Body of pancreas (tissue), 4 donors: ENCODE results near the gene MED13L. TPM values are rescaled to one million over a fixed set of nuclear protein-coding genes. Genes with fewer than 3 reads are reported as not detected.
A peak's percentile ranks its signal among the peaks of the same experiment; 100 is the strongest.

Experiments used
- ATAC-seq: fragments of 150-250 bp; one replicate; pipeline ENCODE4 v1.9.1; 2016
- DNase-seq, 4 donors: peaks; one replicate each; pipeline ENCODE4 v3.0.0-alpha.2; 2019
- H3K27ac ChIP-seq, 4 donors: fragments of 200-600 bp; sonication (generic); 1 replicate in 3 of 4; 2 replicates in 1 of 4; pipeline versions ENCODE4 v1.5.1 to v1.6.1; 2016 to 2019; ENCODE audit warnings: mild to moderate bottlenecking in 1 of 4, mixed read lengths in 1 of 4, moderate library complexity in 1 of 4
- H3K27me3 ChIP-seq, 2 donors: fragments of 200-600 bp; sonication (generic); one replicate each; pipeline ENCODE4 v1.6.0; 2016; ENCODE audit warnings: mild to moderate bottlenecking in 1 of 2
- H3K36me3 ChIP-seq, 2 donors: fragments of 200-600 bp; sonication (generic); replicated peaks in 1 of 2; 2 replicates each; pipeline ENCODE4 v1.5.1; 2016; ENCODE audit warnings: low read depth in 2 of 2; ENCODE audit not compliant: insufficient read depth in 1 of 2
- H3K4me1 ChIP-seq: fragments of 200-600 bp; sonication (generic); one replicate; pipeline ENCODE4 v1.6.0; 2016
- H3K4me3 ChIP-seq, 2 donors: fragments of 200-600 bp; sonication (generic); 1 replicate in 1 of 2; 2 replicates in 1 of 2; pipeline ENCODE4 v1.5.1; 2016 to 2019
- H3K9me3 ChIP-seq, 3 donors: fragments of 200-600 bp; sonication (generic); 1 replicate in 2 of 3; 2 replicates in 1 of 3; pipeline ENCODE4 v1.5.1; 2016
- POLR2A ChIP-seq, 3 donors: fragments of 450-650 bp; IDR thresholded peaks; one replicate each; pipeline ENCODE4 v1.6.1; 2016; ENCODE audit warnings: antibody characterized with exemption in 3 of 3, mild to moderate bottlenecking in 2 of 3
- WGBS, 2 donors: methylation state at CpG; one replicate each; pipeline ENCODE4 v1.1.5; 2017; 5-methylcytosine and 5-hydroxymethylcytosine counted together
- intact Hi-C: fragments of 100-400 bp; cut with DNase I; formaldehyde crosslinking; loops from one replicate; pipeline ENCODE4 v1.15.1; 2023
- total RNA-seq, 2 donors: library from RNA; depleted of rRNA; stranded (reverse); fragments of >200 nt; gene quantifications; one replicate each; pipeline ENCODE4 v1.1.0, GENCODE V29; 2016
- TF ChIP-seq, protein P1 (sequence below), 7 experiments: fragments of 450-650 bp in 4 of 7; fragments of 200-600 bp in 3 of 7; sonication (generic) in 3 of 7; IDR thresholded peaks; one replicate each; pipeline ENCODE4 v1.5.1; 2016 to 2019; ENCODE audit warnings: antibody characterized with exemption in 7 of 7

The MED13L gene
- total RNA-seq, 2 donors from 2014 or later: 65.9 to 72.6 TPM

GRCh38 chr12:116222358-116222757 lies 55.1 kb downstream of the MED13L start:
- peak overlapping the region in 2 of 4 donors; percentile 4 to 30 for H3K27ac ChIP-seq
- TF ChIP-seq, protein P1, sequence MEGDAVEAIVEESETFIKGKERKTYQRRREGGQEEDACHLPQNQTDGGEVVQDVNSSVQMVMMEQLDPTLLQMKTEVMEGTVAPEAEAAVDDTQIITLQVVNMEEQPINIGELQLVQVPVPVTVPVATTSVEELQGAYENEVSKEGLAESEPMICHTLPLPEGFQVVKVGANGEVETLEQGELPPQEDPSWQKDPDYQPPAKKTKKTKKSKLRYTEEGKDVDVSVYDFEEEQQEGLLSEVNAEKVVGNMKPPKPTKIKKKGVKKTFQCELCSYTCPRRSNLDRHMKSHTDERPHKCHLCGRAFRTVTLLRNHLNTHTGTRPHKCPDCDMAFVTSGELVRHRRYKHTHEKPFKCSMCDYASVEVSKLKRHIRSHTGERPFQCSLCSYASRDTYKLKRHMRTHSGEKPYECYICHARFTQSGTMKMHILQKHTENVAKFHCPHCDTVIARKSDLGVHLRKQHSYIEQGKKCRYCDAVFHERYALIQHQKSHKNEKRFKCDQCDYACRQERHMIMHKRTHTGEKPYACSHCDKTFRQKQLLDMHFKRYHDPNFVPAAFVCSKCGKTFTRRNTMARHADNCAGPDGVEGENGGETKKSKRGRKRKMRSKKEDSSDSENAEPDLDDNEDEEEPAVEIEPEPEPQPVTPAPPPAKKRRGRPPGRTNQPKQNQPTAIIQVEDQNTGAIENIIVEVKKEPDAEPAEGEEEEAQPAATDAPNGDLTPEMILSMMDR (IDR thresholded peaks at IDR 0.05): no peak
- TF ChIP-seq POLR2A (IDR thresholded peaks at IDR 0.05): no peak
- H3K4me3 ChIP-seq: no peak overlapping the region
- no peaks in the 10 kb centered on the region for H3K36me3 ChIP-seq
- no peaks in the 10 kb centered on the region for H3K9me3 ChIP-seq
- intact Hi-C loops: no loop called here
- DNase-seq (peak; percentile 68 to 90 (median 83)), ATAC-seq (peak; percentile 78)
- no peaks in the 10 kb centered on the region for H3K27me3 ChIP-seq
- WGBS, 2 donors: 61 to 62% methylated on average over 4 of the region's 4 CpGs
- H3K4me1 ChIP-seq: peaks cover 30% of the 10 kb centered on the region

- TF ChIP-seq POLR2A (IDR thresholded peaks at IDR 0.05): no peak
- TF ChIP-seq, protein P1 (IDR thresholded peaks at IDR 0.05): no peak
- H3K4me1 ChIP-seq: peaks cover 40% of the 10 kb centered on the region
- no peaks in the 10 kb centered on the region for H3K27me3 ChIP-seq
- no peaks in the 10 kb centered on the region for H3K36me3 ChIP-seq
- H3K27ac ChIP-seq: no peak overlapping the region
- intact Hi-C loops: no loop called here
- H3K9me3 ChIP-seq: no peaks in the 10 kb centered on the region
- H3K4me3 ChIP-seq: no peak overlapping the region
- DNase-seq (no peak), ATAC-seq (no peak)
- WGBS, 2 donors: 90 to 96% methylated on average over 3 of the region's 3 CpGs
Observed at GRCh38 chr12:116220756-116221155, 56.7 kb downstream of the MED13L start.

GRCh38 chr12:116217045-116217735 lies 60.3 kb downstream of the MED13L start:
- DNase-seq (no peak), ATAC-seq (no peak)
- peak overlapping the region in 2 of 4 donors; percentile 12 to 27 for H3K27ac ChIP-seq
- WGBS, 2 donors: 75 to 81% methylated on average over 3 of the region's 3 CpGs
- no peaks in the 10 kb centered on the region for H3K36me3 ChIP-seq
- no peaks in the 10 kb centered on the region for H3K9me3 ChIP-seq
- H3K4me3 ChIP-seq: no peak overlapping the region
- no peaks in the 10 kb centered on the region for H3K27me3 ChIP-seq
- intact Hi-C loops: no loop called here
- H3K4me1 ChIP-seq: peaks cover 42% of the 10 kb centered on the region
- TF ChIP-seq, protein P1 (IDR thresholded peaks at IDR 0.05): no peak
- TF ChIP-seq POLR2A (IDR thresholded peaks at IDR 0.05): no peak

DNA sequence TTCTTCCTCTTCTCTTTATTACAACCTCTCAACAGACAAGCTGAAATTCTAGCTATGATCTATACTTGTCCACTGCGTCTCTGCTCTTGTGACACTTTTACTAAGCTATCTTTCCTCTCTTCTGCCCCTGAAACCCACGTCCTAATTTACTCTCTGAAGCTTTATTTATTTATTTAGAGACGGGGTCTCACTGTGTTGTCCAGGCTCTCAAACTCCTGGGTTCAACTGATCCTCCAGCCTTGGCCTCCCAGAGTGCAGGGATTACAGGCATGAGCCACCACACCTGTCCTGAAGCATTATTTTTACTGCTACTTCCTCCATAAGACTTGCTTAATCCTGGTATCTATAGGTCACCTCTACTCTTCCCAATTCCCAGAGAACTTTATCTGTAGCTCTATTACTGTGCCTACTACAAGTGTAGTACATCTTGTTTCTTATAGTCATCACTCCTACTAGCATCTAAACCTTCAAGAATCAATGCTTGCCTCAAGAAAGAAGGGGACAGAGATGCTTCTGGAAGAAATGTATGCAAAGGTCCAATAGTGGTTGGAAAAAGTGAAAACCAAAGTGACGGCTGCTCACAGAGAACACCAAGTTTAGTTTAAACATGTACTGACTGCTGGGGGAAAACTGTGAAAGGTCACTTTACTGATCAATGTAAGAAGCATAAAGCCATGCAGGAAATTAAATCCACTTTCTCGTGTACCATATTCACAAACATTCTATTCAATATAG lies 61.3 kb downstream of the MED13L start:
- H3K27ac ChIP-seq: no peak overlapping the region
- H3K36me3 ChIP-seq: no peaks in the 10 kb centered on the region
- peaks cover 40% of the 10 kb centered on the region for H3K4me1 ChIP-seq
- WGBS, 2 donors: 89 to 96% methylated on average over 5 of the region's 5 CpGs
- no peak for DNase-seq
- no peaks in the 10 kb centered on the region for H3K9me3 ChIP-seq
- TF ChIP-seq POLR2A (IDR thresholded peaks at IDR 0.05): no peak
- TF ChIP-seq, protein P1 (IDR thresholded peaks at IDR 0.05): no peak
- intact Hi-C loops: no loop called here
- H3K4me3 ChIP-seq: no peak overlapping the region
- no peak for ATAC-seq
- no peaks in the 10 kb centered on the region for H3K27me3 ChIP-seq
